K562 (cell line): Measurements from ENCODE around the gene HFE. TPM values are rescaled to one million over a fixed set of nuclear protein-coding genes. Genes with fewer than 3 reads are reported as not detected.

Experiments
- CBX1 ChIP-seq: sonication (generic); IDR thresholded peaks from 2 replicates; pipeline ENCODE4 v1.6.1; 2016; ENCODE audit warnings: antibody characterized with exemption, low read depth, mild to moderate bottlenecking
- FOXA3 ChIP-seq, 2 experiments: fragments of 450-650 bp in 1 of 2; sonication (generic) in 1 of 2; formaldehyde crosslinking; IDR thresholded peaks in 1 of 2; conservative IDR thresholded peaks in 1 of 2; 2 replicates each; pipeline versions ENCODE4 v1.4.0 to v1.8.0; 2020 to 2022; ENCODE audit warnings: mild to moderate bottlenecking in 2 of 2, missing genetic modification reagents in 1 of 2
- MIER1 ChIP-seq: fragments of 450-650 bp; IDR thresholded peaks from 2 replicates; pipeline ENCODE4 v1.6.1; 2016; ENCODE audit warnings: antibody characterized with exemption, mild to moderate bottlenecking, low read depth
- MXI1 ChIP-seq: IDR thresholded peaks from 2 replicates; pipeline ENCODE4 v1.6.1; 2011; ENCODE audit warnings: low read depth, mild to moderate bottlenecking, improper control_type of control experiment, low read length
- PCBP1 ChIP-seq: fragments of 200-400 bp; formaldehyde crosslinking; IDR thresholded peaks from 2 replicates; pipeline ENCODE4 v1.6.1; 2018; ENCODE audit warnings: mild to moderate bottlenecking, low read depth, low read length; ENCODE audit not compliant: poor library complexity, severe bottlenecking
- PHF8 ChIP-seq: fragments of 200-600 bp; sonication (generic); IDR thresholded peaks from 2 replicates; pipeline ENCODE4 v1.6.1; 2012; ENCODE audit warnings: mixed run types, mild to moderate bottlenecking, inconsistent platforms, low read length, moderate library complexity, borderline replicate concordance
- TOE1 ChIP-seq, 2 experiments: fragments of 450-650 bp in 1 of 2; sonication (generic) in 1 of 2; formaldehyde crosslinking in 1 of 2; IDR thresholded peaks; 2 replicates each; pipeline versions ENCODE4 v1.7.1 to v1.8.0; 2016 to 2022; ENCODE audit warnings: borderline replicate concordance in 2 of 2, mild to moderate bottlenecking in 2 of 2, antibody characterized with exemption in 1 of 2, inconsistent platforms in 1 of 2, low read depth in 1 of 2, missing genetic modification reagents in 1 of 2, moderate library complexity in 1 of 2
- ZBTB9 ChIP-seq: fragments of 450-650 bp; formaldehyde crosslinking; IDR thresholded peaks from 2 replicates; pipeline ENCODE4 v1.4.0; 2020; ENCODE audit warnings: mild to moderate bottlenecking, moderate library complexity
- ZKSCAN8 ChIP-seq: fragments of 200-800 bp; sonication (Bioruptor generic); IDR thresholded peaks from 2 replicates; pipeline ENCODE4 v1.6.1; 2016; ENCODE audit warnings: missing genetic modification characterization, missing compliant biosample characterization
- ZNF282 ChIP-seq: sonication (generic); formaldehyde crosslinking; IDR thresholded peaks from 2 replicates; pipeline ENCODE4 v1.8.1; 2023; ENCODE audit warnings: missing genetic modification reagents
- polyA plus RNA-seq, 8 experiments: library from polyadenylated mRNA; depleted of rRNA in 4 of 8; stranded (reverse) in 5 of 8; unstranded in 3 of 8; fragments of >200 nt; fragmentation: Nextera tagmentation in 2 of 8; fragmentation: Illumina TruSeq in 1 of 8; extraction: Ambion mirVana in 2 of 8; extraction: Trizol in 1 of 8; gene quantifications; 2 replicates each; pipeline versions ENCODE4 v1.2.1 to v1.2.3, GENCODE V29; 2011 to 2014; ENCODE audit warnings: inconsistent platforms in 1 of 8, missing spikeins in 1 of 8
- total RNA-seq, 7 experiments: library from RNA; depleted of rRNA in 6 of 7; stranded (reverse); fragments of >200 nt in 6 of 7; fragmentation: Illumina TruSeq in 2 of 7; extraction: Trizol in 2 of 7; gene quantifications; 2 replicates each; pipeline versions ENCODE4 v1.2.1 to v1.2.3, GENCODE V29; 2011 to 2021; ENCODE audit warnings: low replicate concordance in 1 of 7
- TF ChIP-seq, protein P1 (sequence below): fragments of 450-650 bp; IDR thresholded peaks from 2 replicates; pipeline ENCODE4 v1.6.1; 2018; ENCODE audit not compliant: partially characterized antibody
- TF ChIP-seq, protein P2 (sequence below), 2 experiments: IDR thresholded peaks; 2 replicates each; pipeline ENCODE4 v1.6.1; 2011; ENCODE audit warnings: borderline replicate concordance in 1 of 2, control low read depth in 1 of 2, low read depth in 1 of 2, low read length in 1 of 2, mild to moderate bottlenecking in 1 of 2, mixed read lengths in 1 of 2, moderate library complexity in 1 of 2; ENCODE audit not compliant: insufficient read depth in 1 of 2, insufficient read length in 1 of 2, poor library complexity in 1 of 2, severe bottlenecking in 1 of 2; ENCODE audit errors: extremely low read depth in 1 of 2
- TF ChIP-seq, protein P3 (sequence below): fragments of 200-800 bp; sonication (Bioruptor generic); IDR thresholded peaks from 2 replicates; pipeline ENCODE4 v1.6.1; 2017; ENCODE audit warnings: missing genetic modification characterization, missing compliant biosample characterization

Gene HFE
- total and polyA plus RNA-seq, 9 of the 15 experiments (the other 6 are each of a cell fraction or from before 2014, with no cell fraction given) = 0.14 to 1.2 (median 0.76) TPM

GRCh38 chr6:26087284-26088115 is at the start of gene HFE (continued):
- TF ChIP-seq, protein P1, sequence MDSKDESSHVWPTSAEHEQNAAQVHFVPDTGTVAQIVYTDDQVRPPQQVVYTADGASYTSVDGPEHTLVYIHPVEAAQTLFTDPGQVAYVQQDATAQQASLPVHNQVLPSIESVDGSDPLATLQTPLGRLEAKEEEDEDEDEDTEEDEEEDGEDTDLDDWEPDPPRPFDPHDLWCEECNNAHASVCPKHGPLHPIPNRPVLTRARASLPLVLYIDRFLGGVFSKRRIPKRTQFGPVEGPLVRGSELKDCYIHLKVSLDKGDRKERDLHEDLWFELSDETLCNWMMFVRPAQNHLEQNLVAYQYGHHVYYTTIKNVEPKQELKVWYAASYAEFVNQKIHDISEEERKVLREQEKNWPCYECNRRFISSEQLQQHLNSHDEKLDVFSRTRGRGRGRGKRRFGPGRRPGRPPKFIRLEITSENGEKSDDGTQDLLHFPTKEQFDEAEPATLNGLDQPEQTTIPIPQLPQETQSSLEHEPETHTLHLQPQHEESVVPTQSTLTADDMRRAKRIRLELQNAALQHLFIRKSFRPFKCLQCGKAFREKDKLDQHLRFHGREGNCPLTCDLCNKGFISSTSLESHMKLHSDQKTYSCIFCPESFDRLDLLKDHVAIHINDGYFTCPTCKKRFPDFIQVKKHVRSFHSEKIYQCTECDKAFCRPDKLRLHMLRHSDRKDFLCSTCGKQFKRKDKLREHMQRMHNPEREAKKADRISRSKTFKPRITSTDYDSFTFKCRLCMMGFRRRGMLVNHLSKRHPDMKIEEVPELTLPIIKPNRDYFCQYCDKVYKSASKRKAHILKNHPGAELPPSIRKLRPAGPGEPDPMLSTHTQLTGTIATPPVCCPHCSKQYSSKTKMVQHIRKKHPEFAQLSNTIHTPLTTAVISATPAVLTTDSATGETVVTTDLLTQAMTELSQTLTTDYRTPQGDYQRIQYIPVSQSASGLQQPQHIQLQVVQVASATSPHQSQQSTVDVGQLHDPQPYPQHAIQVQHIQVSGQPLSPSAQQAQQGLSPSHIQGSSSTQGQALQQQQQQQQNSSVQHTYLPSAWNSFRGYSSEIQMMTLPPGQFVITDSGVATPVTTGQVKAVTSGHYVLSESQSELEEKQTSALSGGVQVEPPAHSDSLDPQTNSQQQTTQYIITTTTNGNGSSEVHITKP = peak; percentile 94
- TF ChIP-seq, protein P2, sequence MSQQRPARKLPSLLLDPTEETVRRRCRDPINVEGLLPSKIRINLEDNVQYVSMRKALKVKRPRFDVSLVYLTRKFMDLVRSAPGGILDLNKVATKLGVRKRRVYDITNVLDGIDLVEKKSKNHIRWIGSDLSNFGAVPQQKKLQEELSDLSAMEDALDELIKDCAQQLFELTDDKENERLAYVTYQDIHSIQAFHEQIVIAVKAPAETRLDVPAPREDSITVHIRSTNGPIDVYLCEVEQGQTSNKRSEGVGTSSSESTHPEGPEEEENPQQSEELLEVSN (IDR thresholded peaks at IDR 0.05; ENCODE audit: borderline replicate concordance in 1 of 2, extremely low read depth in 1 of 2, insufficient read depth in 1 of 2, insufficient read length in 1 of 2, low read depth in 1 of 2, low read length in 1 of 2, poor library complexity in 1 of 2, severe bottlenecking in 1 of 2) = peak; percentile 7 to 53
- TF ChIP-seq PHF8 (peak; percentile 57), CBX1 (peak; percentile 55; the same call in 1 of the 2 replicates), FOXA3 (CRISPR knock-in tag; conservative IDR thresholded peaks at IDR 0.05 in 1 of 2, IDR thresholded peaks at IDR 0.05 in 1 of 2) (peak in 1 of 2 experiments; percentile 65; a peak in 1 of 4 replicates), MXI1 (no peak), PCBP1 (peak; percentile 71), ZNF282 (CRISPR knock-in tag) (no peak), TOE1 (IDR thresholded peaks at IDR 0.05; ENCODE audit: borderline replicate concordance) (peak; percentile 64; the same call in 1 of the 2 replicates), TOE1 (CRISPR knock-in tag; IDR thresholded peaks at IDR 0.05; ENCODE audit: borderline replicate concordance, low read depth) (no peak), ZBTB9 (CRISPR knock-in tag) (0 out of 2 replicates have a peak, but pooled peaks have one; percentile 11), ZKSCAN8 (0 out of 2 replicates have a peak, but pooled peaks have one; percentile 25), MIER1 (no peak)
- TF ChIP-seq, protein P3, sequence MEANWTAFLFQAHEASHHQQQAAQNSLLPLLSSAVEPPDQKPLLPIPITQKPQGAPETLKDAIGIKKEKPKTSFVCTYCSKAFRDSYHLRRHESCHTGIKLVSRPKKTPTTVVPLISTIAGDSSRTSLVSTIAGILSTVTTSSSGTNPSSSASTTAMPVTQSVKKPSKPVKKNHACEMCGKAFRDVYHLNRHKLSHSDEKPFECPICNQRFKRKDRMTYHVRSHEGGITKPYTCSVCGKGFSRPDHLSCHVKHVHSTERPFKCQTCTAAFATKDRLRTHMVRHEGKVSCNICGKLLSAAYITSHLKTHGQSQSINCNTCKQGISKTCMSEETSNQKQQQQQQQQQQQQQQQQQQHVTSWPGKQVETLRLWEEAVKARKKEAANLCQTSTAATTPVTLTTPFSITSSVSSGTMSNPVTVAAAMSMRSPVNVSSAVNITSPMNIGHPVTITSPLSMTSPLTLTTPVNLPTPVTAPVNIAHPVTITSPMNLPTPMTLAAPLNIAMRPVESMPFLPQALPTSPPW (CRISPR knock-in tag) = peak; percentile 78
